SK-N-SH (cell line): ENCODE data around the gene ESPL1. TPM values are rescaled to one million over a fixed set of nuclear protein-coding genes. Genes with fewer than 3 reads are reported as not detected.

Source experiments
- CTCF ChIA-PET: fragments of 300-600, 350-600 bp; formaldehyde crosslinking; extraction: SDS; loops from one replicate; lab custom pipeline; 2021; lab: Yijun Ruan, JAX
- POLR2A ChIA-PET: fragments of 350-600 bp; sonication (Branson Sonifier 250); formaldehyde crosslinking; extraction: SDS; loops from one replicate; lab custom pipeline; 2020; ENCODE audit warnings: antibody characterized with exemption, inconsistent platforms; lab: Yijun Ruan, JAX
- DNase-seq: peaks from one replicate; pipeline ENCODE4 v3.0.0; 2012
- H2AFZ ChIP-seq: fragments of 200-600 bp; sonication (generic); 2 replicates; pipeline ENCODE4 v1.8.1; 2016; ENCODE audit warnings: antibody characterized with exemption, mild to moderate bottlenecking, low read depth
- H3F3A ChIP-seq: fragments of 200-600 bp; sonication (generic); replicated peaks from 2 replicates; pipeline ENCODE3; 2016; ENCODE audit warnings: antibody characterized with exemption, mild to moderate bottlenecking; ENCODE audit not compliant: insufficient read depth
- H3K27ac ChIP-seq, 2 experiments: fragments of 200-500 bp in 1 of 2; fragments of 200-600 bp in 1 of 2; sonication (Bioruptor generic) in 1 of 2; sonication (generic), shearing (Covaris generic) in 1 of 2; 2 replicates each; pipeline versions ENCODE4 v1.5.1 to v1.6.1; 2014 to 2016; ENCODE audit warnings: low read depth in 2 of 2, inconsistent platforms in 1 of 2, low read length in 1 of 2, mild to moderate bottlenecking in 1 of 2, mixed read lengths in 1 of 2
- H3K27me3 ChIP-seq: fragments of 200-600 bp; sonication (generic), shearing (Covaris generic); 2 replicates; pipeline ENCODE4 v1.6.1; 2016; ENCODE audit warnings: mixed run types; ENCODE audit not compliant: insufficient read depth
- H3K36me3 ChIP-seq, 2 experiments: fragments of 200-500 bp in 1 of 2; fragments of 200-600 bp in 1 of 2; sonication (Bioruptor generic) in 1 of 2; sonication (generic) in 1 of 2; replicated peaks in 1 of 2; 2 replicates each; pipeline versions ENCODE3 to v1.5.1; 2014 to 2016; ENCODE audit warnings: low read length in 1 of 2, mild to moderate bottlenecking in 1 of 2; ENCODE audit not compliant: insufficient read depth in 2 of 2, control insufficient read depth in 1 of 2
- H3K4me1 ChIP-seq, 2 experiments: fragments of 200-500 bp in 1 of 2; fragments of 200-600 bp in 1 of 2; sonication (Bioruptor generic) in 1 of 2; sonication (generic), shearing (Covaris generic) in 1 of 2; 2 replicates each; pipeline versions ENCODE4 v1.5.1 to v1.6.1; 2014 to 2016; ENCODE audit warnings: low read depth in 1 of 2, low read length in 1 of 2, mixed run types in 1 of 2; ENCODE audit not compliant: insufficient read depth in 2 of 2, control insufficient read depth in 1 of 2
- H3K4me2 ChIP-seq: fragments of 200-600 bp; sonication (generic), shearing (Covaris generic); 2 replicates; pipeline ENCODE4 v1.6.1; 2017; ENCODE audit warnings: mixed run types
- H3K4me3 ChIP-seq, 2 experiments: fragments of 200-500 bp in 1 of 2; fragments of 200-600 bp in 1 of 2; sonication (Bioruptor generic) in 1 of 2; sonication (generic), shearing (Covaris generic) in 1 of 2; 2 replicates each; pipeline versions ENCODE4 v1.5.1 to v1.8.1; 2014 to 2016; ENCODE audit warnings: low read depth in 2 of 2, inconsistent platforms in 1 of 2, low read length in 1 of 2, mild to moderate bottlenecking in 1 of 2, mixed read lengths in 1 of 2, moderate library complexity in 1 of 2
- H3K79me2 ChIP-seq: fragments of 200-600 bp; sonication (generic); 2 replicates; pipeline ENCODE4 v1.8.1; 2017; ENCODE audit warnings: mild to moderate bottlenecking; ENCODE audit not compliant: insufficient read depth
- H3K9ac ChIP-seq: fragments of 200-600 bp; sonication (generic); 2 replicates; pipeline ENCODE4 v1.6.1; 2017; ENCODE audit warnings: mixed run types
- H3K9me2 ChIP-seq: fragments of 200-600 bp; sonication (generic); 2 replicates; pipeline ENCODE4 v1.6.1; 2017; ENCODE audit warnings: mixed run types
- H3K9me3 ChIP-seq: fragments of 200-600 bp; sonication (generic); 2 replicates; pipeline ENCODE4 v1.6.1; 2017; ENCODE audit warnings: mixed run types, mild to moderate bottlenecking, moderate library complexity
- H4K20me1 ChIP-seq: fragments of 200-600 bp; sonication (generic); 2 replicates; pipeline ENCODE4 v1.6.1; 2017; ENCODE audit warnings: mild to moderate bottlenecking, mixed run types; ENCODE audit not compliant: insufficient read depth
- ELF1 ChIP-seq: IDR thresholded peaks from 2 replicates; pipeline ENCODE4 v1.4.0; 2012
- EP300 ChIP-seq, 2 experiments: IDR thresholded peaks; 2 replicates each; pipeline versions ENCODE4 v1.4.0 to v1.6.1; 2012; ENCODE audit warnings: borderline replicate concordance in 1 of 2, low read depth in 1 of 2, low read length in 1 of 2
- EZH2phosphoT487 ChIP-seq: fragments of 200-600 bp; sonication (generic); IDR thresholded peaks from 2 replicates; pipeline ENCODE4 v1.6.1; 2017; ENCODE audit warnings: low read depth, mixed run types, mild to moderate bottlenecking, antibody characterized with exemption, moderate library complexity, borderline replicate concordance
- FOSL2 ChIP-seq: IDR thresholded peaks from 2 replicates; pipeline ENCODE4 v1.4.0; 2012; ENCODE audit warnings: low read depth, mild to moderate bottlenecking, moderate library complexity, borderline replicate concordance
- FOXJ3 ChIP-seq: sonication (generic); formaldehyde crosslinking; IDR thresholded peaks from 2 replicates; pipeline ENCODE4 v1.5.1; 2020; ENCODE audit warnings: mild to moderate bottlenecking, missing genetic modification reagents
- FOXM1 ChIP-seq: IDR thresholded peaks from 2 replicates; pipeline ENCODE4 v1.4.0; 2012; ENCODE audit warnings: low read depth, mild to moderate bottlenecking
- JUND ChIP-seq: IDR thresholded peaks from 2 replicates; pipeline ENCODE4 v1.4.0; 2012
- MXI1 ChIP-seq: IDR thresholded peaks from 2 replicates; pipeline ENCODE4 v1.6.1; 2012; ENCODE audit warnings: mild to moderate bottlenecking, low read depth, low read length, improper control_type of control experiment
- RCOR1 ChIP-seq: fragments of 150-350 bp; IDR thresholded peaks from 2 replicates; pipeline ENCODE4 v1.6.1; 2017; ENCODE audit warnings: antibody characterized with exemption, low read length
- RFX5 ChIP-seq: IDR thresholded peaks from 2 replicates; pipeline ENCODE4 v1.6.1; 2012; ENCODE audit warnings: mild to moderate bottlenecking, improper control_type of control experiment, low read length
- RXRA ChIP-seq: IDR thresholded peaks from 2 replicates; pipeline ENCODE4 v1.4.0; 2012; ENCODE audit warnings: low read depth, mild to moderate bottlenecking, borderline replicate concordance
- SIN3A ChIP-seq: IDR thresholded peaks from 2 replicates; pipeline ENCODE4 v1.6.1; 2012; ENCODE audit warnings: low read depth, mild to moderate bottlenecking, low read length, moderate library complexity, borderline replicate concordance
- TEAD4 ChIP-seq: IDR thresholded peaks from 2 replicates; pipeline ENCODE4 v1.4.0; 2012; ENCODE audit warnings: mild to moderate bottlenecking, borderline replicate concordance; ENCODE audit not compliant: insufficient read depth
- YY1 ChIP-seq: IDR thresholded peaks from 2 replicates; pipeline ENCODE4 v1.4.0; 2012; ENCODE audit warnings: low read depth, mild to moderate bottlenecking
- WGBS: methylation state at CpG from one replicate; pipeline ENCODE4 v1.1.6; 2017; ENCODE audit warnings: low lambda C conversion rate; 5-methylcytosine and 5-hydroxymethylcytosine counted together
- polyA plus RNA-seq, 3 experiments: library from polyadenylated mRNA; depleted of rRNA; stranded (reverse); fragments of >200 nt; gene quantifications; 2 replicates each; pipeline ENCODE4 v1.2.3, GENCODE V29; 2012
- TF ChIP-seq, protein P1 (sequence below): IDR thresholded peaks from 2 replicates; pipeline ENCODE4; 2012
- TF ChIP-seq, protein P2 (sequence below): IDR thresholded peaks from 2 replicates; pipeline ENCODE4 v1.6.1; 2012; ENCODE audit warnings: mild to moderate bottlenecking, low read depth, low read length, moderate library complexity
- TF ChIP-seq, protein P3 (sequence below): fragments of 150-350 bp; IDR thresholded peaks from 2 replicates; pipeline ENCODE4 v1.6.1; 2017; ENCODE audit warnings: antibody characterized with exemption, low read length, low read depth, borderline replicate concordance
- TF ChIP-seq, protein P4 (sequence below): IDR thresholded peaks from 2 replicates; pipeline ENCODE4 v1.4.0; 2012; ENCODE audit warnings: low read depth
- TF ChIP-seq, protein P5 (sequence below): fragments of 200-600 bp; sonication (generic); IDR thresholded peaks from 2 replicates; pipeline ENCODE4 v1.6.1; 2017; ENCODE audit warnings: antibody characterized with exemption, mild to moderate bottlenecking, moderate library complexity
- TF ChIP-seq, protein P6 (sequence below): fragments of 150-350 bp; IDR thresholded peaks from 2 replicates; pipeline ENCODE4 v1.6.1; 2016; ENCODE audit warnings: mild to moderate bottlenecking, low read depth, low read length

The ESPL1 gene
- polyA plus RNA-seq, 1 of the 3 experiments (the other 2 are of a cell fraction), result 8.6 TPM

DNA sequence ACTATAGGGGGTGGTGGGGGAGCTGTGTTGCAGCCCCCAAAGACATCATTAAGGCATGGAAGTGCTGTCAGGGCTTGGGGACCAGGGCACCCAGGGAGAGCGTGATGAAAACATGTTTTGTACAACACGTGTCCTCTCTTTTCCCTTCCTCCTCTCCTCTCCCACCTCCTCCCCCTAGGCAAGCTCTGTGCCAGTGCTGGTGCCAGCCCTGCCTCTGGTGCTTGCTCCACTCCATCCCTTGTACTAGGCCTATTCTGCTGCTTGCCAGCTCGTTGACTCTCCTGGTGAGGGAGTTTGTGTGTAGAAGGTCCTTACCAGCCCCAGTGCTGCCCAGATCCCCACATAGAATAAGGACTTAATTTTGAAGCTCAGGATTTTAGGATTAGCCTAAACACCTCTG is 32.9 kb upstream of the ESPL1 start:
- Histone ChIP-seq H3K27ac (no peak overlapping the region; a peak in 1 of 4 replicates), H3K27me3 (no peaks in the 10 kb centered on the region), H3K36me3 (no peaks in the 10 kb centered on the region), H3K9me2 (no peaks in the 10 kb centered on the region), H3K4me3 (no peak overlapping the region), H3K4me2 (no peak overlapping the region), H3K9me3 (no peaks in the 10 kb centered on the region), H2AFZ (no peak overlapping the region), H3K79me2 (peaks cover 4% of the 10 kb centered on the region; the same call in 1 of the 2 replicates), H3K4me1 (peaks cover 33 to 48% of the 10 kb centered on the region in 2 experiments; a peak in 3 of 4 replicates), H4K20me1 (no peaks in the 10 kb centered on the region), H3F3A (peaks cover 13% of the 10 kb centered on the region), H3K9ac (no peak overlapping the region)
- POLR2A ChIA-PET, result interaction anchor here (1.5 kb wide), 1 partner anchor 9 kb away, joined by 8 read pairs; no protein-coding TSS in a partner anchor
- DNase-seq, result no peak
- TF ChIP-seq EZH2phosphoT487 (no peak), YY1 (no peak), RFX5 (no peak), RCOR1 (no peak), FOSL2 (no peak), ELF1 (no peak), TEAD4 (no peak), JUND (no peak), FOXJ3 (CRISPR knock-in tag) (no peak), EP300 (IDR thresholded peaks at IDR 0.05; ENCODE audit: borderline replicate concordance in 1 of 2, low read depth in 1 of 2, low read length in 1 of 2) (no peak), RXRA (no peak), SIN3A (no peak), FOXM1 (no peak), MXI1 (no peak)
- TF ChIP-seq, protein P1, sequence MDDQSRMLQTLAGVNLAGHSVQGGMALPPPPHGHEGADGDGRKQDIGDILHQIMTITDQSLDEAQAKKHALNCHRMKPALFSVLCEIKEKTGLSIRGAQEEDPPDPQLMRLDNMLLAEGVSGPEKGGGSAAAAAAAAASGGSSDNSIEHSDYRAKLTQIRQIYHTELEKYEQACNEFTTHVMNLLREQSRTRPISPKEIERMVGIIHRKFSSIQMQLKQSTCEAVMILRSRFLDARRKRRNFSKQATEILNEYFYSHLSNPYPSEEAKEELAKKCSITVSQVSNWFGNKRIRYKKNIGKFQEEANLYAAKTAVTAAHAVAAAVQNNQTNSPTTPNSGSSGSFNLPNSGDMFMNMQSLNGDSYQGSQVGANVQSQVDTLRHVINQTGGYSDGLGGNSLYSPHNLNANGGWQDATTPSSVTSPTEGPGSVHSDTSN, result no peak
- TF ChIP-seq, protein P2, sequence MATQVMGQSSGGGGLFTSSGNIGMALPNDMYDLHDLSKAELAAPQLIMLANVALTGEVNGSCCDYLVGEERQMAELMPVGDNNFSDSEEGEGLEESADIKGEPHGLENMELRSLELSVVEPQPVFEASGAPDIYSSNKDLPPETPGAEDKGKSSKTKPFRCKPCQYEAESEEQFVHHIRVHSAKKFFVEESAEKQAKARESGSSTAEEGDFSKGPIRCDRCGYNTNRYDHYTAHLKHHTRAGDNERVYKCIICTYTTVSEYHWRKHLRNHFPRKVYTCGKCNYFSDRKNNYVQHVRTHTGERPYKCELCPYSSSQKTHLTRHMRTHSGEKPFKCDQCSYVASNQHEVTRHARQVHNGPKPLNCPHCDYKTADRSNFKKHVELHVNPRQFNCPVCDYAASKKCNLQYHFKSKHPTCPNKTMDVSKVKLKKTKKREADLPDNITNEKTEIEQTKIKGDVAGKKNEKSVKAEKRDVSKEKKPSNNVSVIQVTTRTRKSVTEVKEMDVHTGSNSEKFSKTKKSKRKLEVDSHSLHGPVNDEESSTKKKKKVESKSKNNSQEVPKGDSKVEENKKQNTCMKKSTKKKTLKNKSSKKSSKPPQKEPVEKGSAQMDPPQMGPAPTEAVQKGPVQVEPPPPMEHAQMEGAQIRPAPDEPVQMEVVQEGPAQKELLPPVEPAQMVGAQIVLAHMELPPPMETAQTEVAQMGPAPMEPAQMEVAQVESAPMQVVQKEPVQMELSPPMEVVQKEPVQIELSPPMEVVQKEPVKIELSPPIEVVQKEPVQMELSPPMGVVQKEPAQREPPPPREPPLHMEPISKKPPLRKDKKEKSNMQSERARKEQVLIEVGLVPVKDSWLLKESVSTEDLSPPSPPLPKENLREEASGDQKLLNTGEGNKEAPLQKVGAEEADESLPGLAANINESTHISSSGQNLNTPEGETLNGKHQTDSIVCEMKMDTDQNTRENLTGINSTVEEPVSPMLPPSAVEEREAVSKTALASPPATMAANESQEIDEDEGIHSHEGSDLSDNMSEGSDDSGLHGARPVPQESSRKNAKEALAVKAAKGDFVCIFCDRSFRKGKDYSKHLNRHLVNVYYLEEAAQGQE, result no peak
- TF ChIP-seq, protein P3, sequence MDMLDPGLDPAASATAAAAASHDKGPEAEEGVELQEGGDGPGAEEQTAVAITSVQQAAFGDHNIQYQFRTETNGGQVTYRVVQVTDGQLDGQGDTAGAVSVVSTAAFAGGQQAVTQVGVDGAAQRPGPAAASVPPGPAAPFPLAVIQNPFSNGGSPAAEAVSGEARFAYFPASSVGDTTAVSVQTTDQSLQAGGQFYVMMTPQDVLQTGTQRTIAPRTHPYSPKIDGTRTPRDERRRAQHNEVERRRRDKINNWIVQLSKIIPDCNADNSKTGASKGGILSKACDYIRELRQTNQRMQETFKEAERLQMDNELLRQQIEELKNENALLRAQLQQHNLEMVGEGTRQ, result no peak
- TF ChIP-seq, protein P4, sequence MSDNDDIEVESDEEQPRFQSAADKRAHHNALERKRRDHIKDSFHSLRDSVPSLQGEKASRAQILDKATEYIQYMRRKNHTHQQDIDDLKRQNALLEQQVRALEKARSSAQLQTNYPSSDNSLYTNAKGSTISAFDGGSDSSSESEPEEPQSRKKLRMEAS, result no peak
- TF ChIP-seq, protein P5, sequence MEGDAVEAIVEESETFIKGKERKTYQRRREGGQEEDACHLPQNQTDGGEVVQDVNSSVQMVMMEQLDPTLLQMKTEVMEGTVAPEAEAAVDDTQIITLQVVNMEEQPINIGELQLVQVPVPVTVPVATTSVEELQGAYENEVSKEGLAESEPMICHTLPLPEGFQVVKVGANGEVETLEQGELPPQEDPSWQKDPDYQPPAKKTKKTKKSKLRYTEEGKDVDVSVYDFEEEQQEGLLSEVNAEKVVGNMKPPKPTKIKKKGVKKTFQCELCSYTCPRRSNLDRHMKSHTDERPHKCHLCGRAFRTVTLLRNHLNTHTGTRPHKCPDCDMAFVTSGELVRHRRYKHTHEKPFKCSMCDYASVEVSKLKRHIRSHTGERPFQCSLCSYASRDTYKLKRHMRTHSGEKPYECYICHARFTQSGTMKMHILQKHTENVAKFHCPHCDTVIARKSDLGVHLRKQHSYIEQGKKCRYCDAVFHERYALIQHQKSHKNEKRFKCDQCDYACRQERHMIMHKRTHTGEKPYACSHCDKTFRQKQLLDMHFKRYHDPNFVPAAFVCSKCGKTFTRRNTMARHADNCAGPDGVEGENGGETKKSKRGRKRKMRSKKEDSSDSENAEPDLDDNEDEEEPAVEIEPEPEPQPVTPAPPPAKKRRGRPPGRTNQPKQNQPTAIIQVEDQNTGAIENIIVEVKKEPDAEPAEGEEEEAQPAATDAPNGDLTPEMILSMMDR, result no peak
- TF ChIP-seq, protein P6, sequence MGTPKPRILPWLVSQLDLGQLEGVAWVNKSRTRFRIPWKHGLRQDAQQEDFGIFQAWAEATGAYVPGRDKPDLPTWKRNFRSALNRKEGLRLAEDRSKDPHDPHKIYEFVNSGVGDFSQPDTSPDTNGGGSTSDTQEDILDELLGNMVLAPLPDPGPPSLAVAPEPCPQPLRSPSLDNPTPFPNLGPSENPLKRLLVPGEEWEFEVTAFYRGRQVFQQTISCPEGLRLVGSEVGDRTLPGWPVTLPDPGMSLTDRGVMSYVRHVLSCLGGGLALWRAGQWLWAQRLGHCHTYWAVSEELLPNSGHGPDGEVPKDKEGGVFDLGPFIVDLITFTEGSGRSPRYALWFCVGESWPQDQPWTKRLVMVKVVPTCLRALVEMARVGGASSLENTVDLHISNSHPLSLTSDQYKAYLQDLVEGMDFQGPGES, result no peak
- CTCF ChIA-PET, result interaction anchor here (1.2 to 4.5 kb wide), 4 partner anchors 15 to 23 kb away, joined by 3 to 19 read pairs (median 7); no protein-coding TSS in a partner anchor
- WGBS, result 76% methylated on average over 3 of the region's 3 CpGs
